ENCODE measurements around the gene DYNLL1. TPM values are rescaled to one million over a fixed set of nuclear protein-coding genes. Genes with fewer than 3 reads are reported as not detected.
"Not testable (repeated sequence)": the region's sequence is repeated elsewhere in the genome, so short reads cannot be mapped to it uniquely, and the experiment has no call there.

Gene DYNLL1
- total RNA-seq (100 to 1,000 TPM; 101 to 143 TPM), polyA plus RNA-seq (100 to 1,000 TPM; 224 to 275 TPM)

DNA sequence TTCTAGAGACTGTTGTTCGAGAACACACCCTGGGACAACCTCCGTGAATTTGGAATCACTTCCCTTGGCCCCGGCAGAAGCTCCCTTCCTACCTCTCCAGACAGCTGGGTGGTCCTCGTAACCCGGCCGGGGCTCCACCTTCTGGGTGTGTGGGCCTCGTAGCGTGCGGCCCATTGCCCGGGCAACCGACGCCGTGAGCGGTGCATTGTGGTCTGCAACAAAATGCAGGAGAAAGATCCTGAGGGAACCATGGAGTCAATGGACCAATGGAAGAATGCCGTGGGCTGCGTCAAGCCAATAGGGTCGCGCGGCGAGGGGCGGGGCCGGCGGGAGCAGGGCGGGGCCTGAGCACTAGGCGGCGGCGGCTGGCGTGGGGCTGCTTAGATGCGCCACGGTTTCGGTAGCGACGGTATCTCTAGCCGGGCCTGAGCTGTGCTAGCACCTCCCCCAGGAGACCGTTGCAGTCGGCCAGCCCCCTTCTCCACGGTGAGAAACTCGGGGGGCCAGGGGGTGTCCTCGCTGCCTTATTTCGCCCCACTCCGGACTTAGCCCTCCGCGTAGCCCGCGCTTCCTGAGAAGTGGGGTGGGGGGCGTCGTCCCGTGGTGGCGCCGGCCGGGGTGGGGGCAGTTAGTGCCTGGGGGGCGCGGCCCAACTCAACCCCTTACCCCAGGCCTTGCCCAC lies at the start of gene DYNLL1:
DYNLL1 (plus strand) TSS at position 383 of the 682 bp plus-strand sequence. CDS start 309 bp downstream, outside the sequence.
- WGBS: under 1% methylated on average over 53 of the region's 53 CpGs
- H3K9me3 ChIP-seq (ENCODE audit: control insufficient read depth in 4 of 4, low read length in 3 of 4): no peaks in the 10 kb centered on the region

GRCh38 chr12:120446844-120447178 lies 49.1 kb upstream of the DYNLL1 start:
- peaks cover 5 to 12% (median 8%) of the 10 kb centered on the region in 4 donors for H3K36me3 ChIP-seq (ENCODE audit: control insufficient read depth in 4 of 4, insufficient read depth in 3 of 4, low read depth in 1 of 4, low read length in 3 of 4)

More for the DNA sequence above, at the start of gene DYNLL1:
- Histone ChIP-seq H3K27me3 (ENCODE audit: control insufficient read depth in 4 of 4, insufficient read depth in 4 of 4, low read length in 3 of 4) (no peaks in the 10 kb centered on the region), H3K27ac (ENCODE audit: low read depth in 1 of 2, low read length in 2 of 2) (peak within 1 kb of the TSS; percentile 75 to 85), H3K36me3 (ENCODE audit: control insufficient read depth in 4 of 4, insufficient read depth in 3 of 4, low read depth in 1 of 4, low read length in 3 of 4) (peaks cover 1 to 15% (median 5%) of the 10 kb centered on the region in 4 donors), H3K9ac (ENCODE audit: low read depth in 1 of 2, low read length in 2 of 2) (peak within 1 kb of the TSS; percentile 47 to 53), H3K4me1 (ENCODE audit: control insufficient read depth in 4 of 4, insufficient read depth in 4 of 4, low read length in 3 of 4) (peaks cover 0 to 19% (median 12%) of the 10 kb centered on the region in 4 donors), H3K4me3 (ENCODE audit: low read depth in 1 of 3, low read length in 3 of 3) (peak within 1 kb of the TSS; percentile 82 to 95 (median 85))
- DNase-seq (ENCODE audit: low spot score): peak; percentile 99
- TF ChIP-seq NR2F2 (IDR thresholded peaks at IDR 0.05) (no peak), FOXA1 (IDR thresholded peaks at IDR 0.05) (peak; percentile 25), REST (IDR thresholded peaks at IDR 0.05) (peak; percentile 95), JUND (IDR thresholded peaks at IDR 0.05) (no peak), HNF4A (conservative IDR thresholded peaks at IDR 0.05) (no peak), TAF1 (conservative IDR thresholded peaks at IDR 0.05) (peak; percentile 89), SP1 (IDR thresholded peaks at IDR 0.05) (peak; percentile 98), RAD21 (IDR thresholded peaks at IDR 0.05) (peak; percentile 11 to 41), YY1 (IDR thresholded peaks at IDR 0.05) (peak; percentile 39)
- TF ChIP-seq, protein P1, sequence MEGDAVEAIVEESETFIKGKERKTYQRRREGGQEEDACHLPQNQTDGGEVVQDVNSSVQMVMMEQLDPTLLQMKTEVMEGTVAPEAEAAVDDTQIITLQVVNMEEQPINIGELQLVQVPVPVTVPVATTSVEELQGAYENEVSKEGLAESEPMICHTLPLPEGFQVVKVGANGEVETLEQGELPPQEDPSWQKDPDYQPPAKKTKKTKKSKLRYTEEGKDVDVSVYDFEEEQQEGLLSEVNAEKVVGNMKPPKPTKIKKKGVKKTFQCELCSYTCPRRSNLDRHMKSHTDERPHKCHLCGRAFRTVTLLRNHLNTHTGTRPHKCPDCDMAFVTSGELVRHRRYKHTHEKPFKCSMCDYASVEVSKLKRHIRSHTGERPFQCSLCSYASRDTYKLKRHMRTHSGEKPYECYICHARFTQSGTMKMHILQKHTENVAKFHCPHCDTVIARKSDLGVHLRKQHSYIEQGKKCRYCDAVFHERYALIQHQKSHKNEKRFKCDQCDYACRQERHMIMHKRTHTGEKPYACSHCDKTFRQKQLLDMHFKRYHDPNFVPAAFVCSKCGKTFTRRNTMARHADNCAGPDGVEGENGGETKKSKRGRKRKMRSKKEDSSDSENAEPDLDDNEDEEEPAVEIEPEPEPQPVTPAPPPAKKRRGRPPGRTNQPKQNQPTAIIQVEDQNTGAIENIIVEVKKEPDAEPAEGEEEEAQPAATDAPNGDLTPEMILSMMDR (IDR thresholded peaks at IDR 0.05; ENCODE audit: low read depth, low read length, missing input control): peak; percentile 14

GRCh38 chr12:120447992-120448391 lies 47.9 kb upstream of the DYNLL1 start:
- Histone ChIP-seq H3K9ac (ENCODE audit: low read depth in 1 of 2, low read length in 2 of 2) (no peak overlapping the region), H3K27ac (ENCODE audit: low read depth in 1 of 2, low read length in 2 of 2) (no peak overlapping the region), H3K4me1 (ENCODE audit: control insufficient read depth in 4 of 4, insufficient read depth in 4 of 4, low read length in 3 of 4) (peaks cover 3 to 39% (median 26%) of the 10 kb centered on the region in 4 donors), H3K4me3 (ENCODE audit: low read depth in 1 of 3, low read length in 3 of 3) (no peak overlapping the region), H3K36me3 (ENCODE audit: control insufficient read depth in 4 of 4, insufficient read depth in 3 of 4, low read depth in 1 of 4, low read length in 3 of 4) (peaks cover 5 to 9% (median 6%) of the 10 kb centered on the region in 4 donors), H3K9me3 (ENCODE audit: control insufficient read depth in 4 of 4, low read length in 3 of 4) (no peaks in the 10 kb centered on the region), H3K27me3 (ENCODE audit: control insufficient read depth in 4 of 4, insufficient read depth in 4 of 4, low read length in 3 of 4) (no peaks in the 10 kb centered on the region)
- 97% methylated on average over 4 of the region's 4 CpGs for WGBS
- no peak for DNase-seq (ENCODE audit: low spot score)
- TF ChIP-seq EGR1 (IDR thresholded peaks at IDR 0.05; ENCODE audit: low read depth in 2 of 2): no peak
- TF ChIP-seq HNF4G (IDR thresholded peaks at IDR 0.05): no peak
- TF ChIP-seq, protein P1 (IDR thresholded peaks at IDR 0.05; ENCODE audit: low read depth, low read length, missing input control): no peak
- no peak for TF ChIP-seq ATF3 (IDR thresholded peaks at IDR 0.05)
- TF ChIP-seq REST (IDR thresholded peaks at IDR 0.05): no peak
- no peak for TF ChIP-seq RXRA (IDR thresholded peaks at IDR 0.05)
- TF ChIP-seq JUND (IDR thresholded peaks at IDR 0.05): no peak
- TF ChIP-seq FOXA2 (IDR thresholded peaks at IDR 0.05): no peak

More at GRCh38 chr12:120446844-120447178, 49.1 kb upstream of the DYNLL1 start:
- not testable (repeated sequence) for H3K9me3 ChIP-seq (ENCODE audit: control insufficient read depth in 4 of 4, low read length in 3 of 4); H3K27me3 ChIP-seq (ENCODE audit: control insufficient read depth in 4 of 4, insufficient read depth in 4 of 4, low read length in 3 of 4); DNase-seq (ENCODE audit: low spot score)
- peak overlapping the region; percentile 83 to 87 for H3K27ac ChIP-seq (ENCODE audit: low read depth in 1 of 2, low read length in 2 of 2)
- WGBS: 4% methylated on average over 17 of the region's 17 CpGs
- peaks cover 3 to 31% (median 23%) of the 10 kb centered on the region in 4 donors for H3K4me1 ChIP-seq (ENCODE audit: control insufficient read depth in 4 of 4, insufficient read depth in 4 of 4, low read length in 3 of 4)
- H3K4me3 ChIP-seq (ENCODE audit: low read depth in 1 of 3, low read length in 3 of 3): peak overlapping the region; percentile 64 to 100 (median 87)
- peak overlapping the region; percentile 33 to 88 for H3K9ac ChIP-seq (ENCODE audit: low read depth in 1 of 2, low read length in 2 of 2)

Data from liver (tissue), 9 donors.